ENCODE results near the gene NKIRAS1.
"Not testable (repeated sequence)": the region's sequence is repeated elsewhere in the genome, so short reads cannot be mapped to it uniquely, and the experiment has no call there.

The NKIRAS1 gene

GRCh38 chr3:23888617-23889228, 28.1 kb downstream of the NKIRAS1 start:
- Histone ChIP-seq H3K4me3 (ENCODE audit: low read depth in 1 of 5, low read length in 5 of 5) (no peak overlapping the region), H3K27ac (ENCODE audit: low read depth, low read length) (no peak overlapping the region), H3K4me1 (ENCODE audit: control insufficient read depth in 5 of 5, insufficient read depth in 5 of 5, low read length in 5 of 5) (no peaks in the 10 kb centered on the region), H3K27me3 (ENCODE audit: control insufficient read depth in 5 of 5, insufficient read depth in 4 of 5, low read length in 5 of 5) (no peaks in the 10 kb centered on the region), H3K9ac (ENCODE audit: low read length in 5 of 5) (no peak overlapping the region), H3K36me3 (ENCODE audit: control insufficient read depth in 5 of 5, insufficient read depth in 5 of 5, low read length in 5 of 5) (peaks cover 3 to 18% (median 7%) of the 10 kb centered on the region in 5 donors), H3K9me3 (ENCODE audit: control insufficient read depth in 5 of 5, low read length in 5 of 5) (no peaks in the 10 kb centered on the region)

- Histone ChIP-seq H3K4me1 (ENCODE audit: control insufficient read depth in 5 of 5, insufficient read depth in 5 of 5, low read length in 5 of 5) (no peaks in the 10 kb centered on the region), H3K9me3 (ENCODE audit: control insufficient read depth in 5 of 5, low read length in 5 of 5) (no peaks in the 10 kb centered on the region), H3K4me3 (ENCODE audit: low read depth in 1 of 5, low read length in 5 of 5) (no peak overlapping the region), H3K27me3 (ENCODE audit: control insufficient read depth in 5 of 5, insufficient read depth in 4 of 5, low read length in 5 of 5) (no peaks in the 10 kb centered on the region), H3K27ac (ENCODE audit: low read depth, low read length) (no peak overlapping the region), H3K36me3 (ENCODE audit: control insufficient read depth in 5 of 5, insufficient read depth in 5 of 5, low read length in 5 of 5) (peaks cover 3 to 12% (median 5%) of the 10 kb centered on the region in 5 donors), H3K9ac (ENCODE audit: low read length in 5 of 5) (no peak overlapping the region)
Measured at GRCh38 chr3:23886311-23886710, 30.5 kb downstream of the NKIRAS1 start.

- Histone ChIP-seq H3K4me3 (ENCODE audit: low read depth in 1 of 5, low read length in 5 of 5) (no peak overlapping the region), H3K27ac (ENCODE audit: low read depth, low read length) (no peak overlapping the region), H3K4me1 (ENCODE audit: control insufficient read depth in 5 of 5, insufficient read depth in 5 of 5, low read length in 5 of 5) (peaks cover 0 to 7% (median 0%) of the 10 kb centered on the region in 5 donors), H3K27me3 (ENCODE audit: control insufficient read depth in 5 of 5, insufficient read depth in 4 of 5, low read length in 5 of 5) (no peaks in the 10 kb centered on the region), H3K9me3 (ENCODE audit: control insufficient read depth in 5 of 5, low read length in 5 of 5) (no peaks in the 10 kb centered on the region), H3K36me3 (ENCODE audit: control insufficient read depth in 5 of 5, insufficient read depth in 5 of 5, low read length in 5 of 5) (peaks cover 0 to 6% (median 3%) of the 10 kb centered on the region in 5 donors), H3K9ac (ENCODE audit: low read length in 5 of 5) (no peak overlapping the region)
Measured at GRCh38 chr3:23885210-23885609, 31.6 kb downstream of the NKIRAS1 start.

- H3K27ac ChIP-seq (ENCODE audit: low read depth, low read length) = no peak overlapping the region
- H3K9ac ChIP-seq (ENCODE audit: low read length in 5 of 5) = no peak overlapping the region
- H3K4me3 ChIP-seq (ENCODE audit: low read depth in 1 of 5, low read length in 5 of 5) = no peak overlapping the region
- no peaks in the 10 kb centered on the region for H3K27me3 ChIP-seq (ENCODE audit: control insufficient read depth in 5 of 5, insufficient read depth in 4 of 5, low read length in 5 of 5)
- H3K9me3 ChIP-seq (ENCODE audit: control insufficient read depth in 5 of 5, low read length in 5 of 5) = no peaks in the 10 kb centered on the region
- peaks cover 0 to 7% (median 0%) of the 10 kb centered on the region in 5 donors for H3K4me1 ChIP-seq (ENCODE audit: control insufficient read depth in 5 of 5, insufficient read depth in 5 of 5, low read length in 5 of 5)
- peaks cover 0 to 5% (median 0%) of the 10 kb centered on the region in 5 donors for H3K36me3 ChIP-seq (ENCODE audit: control insufficient read depth in 5 of 5, insufficient read depth in 5 of 5, low read length in 5 of 5)
Measured at GRCh38 chr3:23884481-23884880, 32.3 kb downstream of the NKIRAS1 start.

- H3K36me3 ChIP-seq (ENCODE audit: control insufficient read depth in 5 of 5, insufficient read depth in 5 of 5, low read length in 5 of 5) = peaks cover 0 to 7% (median 0%) of the 10 kb centered on the region in 5 donors
- no peaks in the 10 kb centered on the region for H3K9me3 ChIP-seq (ENCODE audit: control insufficient read depth in 5 of 5, low read length in 5 of 5)
- no peaks in the 10 kb centered on the region for H3K27me3 ChIP-seq (ENCODE audit: control insufficient read depth in 5 of 5, insufficient read depth in 4 of 5, low read length in 5 of 5)
- no peak overlapping the region for H3K9ac ChIP-seq (ENCODE audit: low read length in 5 of 5)
- peaks cover 0 to 9% (median 2%) of the 10 kb centered on the region in 5 donors for H3K4me1 ChIP-seq (ENCODE audit: control insufficient read depth in 5 of 5, insufficient read depth in 5 of 5, low read length in 5 of 5)
- H3K4me3 ChIP-seq (ENCODE audit: low read depth in 1 of 5, low read length in 5 of 5) = no peak overlapping the region
- H3K27ac ChIP-seq (ENCODE audit: low read depth, low read length) = no peak overlapping the region
Measured at GRCh38 chr3:23882487-23882918, 34.3 kb downstream of the NKIRAS1 start.

GRCh38 chr3:23881993-23882392, 34.8 kb downstream of the NKIRAS1 start:
- H3K36me3 ChIP-seq (ENCODE audit: control insufficient read depth in 5 of 5, insufficient read depth in 5 of 5, low read length in 5 of 5); H3K9ac ChIP-seq (ENCODE audit: low read length in 5 of 5); H3K9me3 ChIP-seq (ENCODE audit: control insufficient read depth in 5 of 5, low read length in 5 of 5); H3K27me3 ChIP-seq (ENCODE audit: control insufficient read depth in 5 of 5, insufficient read depth in 4 of 5, low read length in 5 of 5); H3K4me3 ChIP-seq (ENCODE audit: low read depth in 1 of 5, low read length in 5 of 5); H3K27ac ChIP-seq (ENCODE audit: low read depth, low read length): not testable (repeated sequence)
- peaks cover 0 to 14% (median 7%) of the 10 kb centered on the region in 5 donors for H3K4me1 ChIP-seq (ENCODE audit: control insufficient read depth in 5 of 5, insufficient read depth in 5 of 5, low read length in 5 of 5)

- no peaks in the 10 kb centered on the region for H3K9me3 ChIP-seq (ENCODE audit: control insufficient read depth in 5 of 5, low read length in 5 of 5)
- no peaks in the 10 kb centered on the region for H3K27me3 ChIP-seq (ENCODE audit: control insufficient read depth in 5 of 5, insufficient read depth in 4 of 5, low read length in 5 of 5)
- H3K9ac ChIP-seq (ENCODE audit: low read length in 5 of 5) = no peak overlapping the region
- peaks cover 0 to 7% (median 0%) of the 10 kb centered on the region in 5 donors for H3K36me3 ChIP-seq (ENCODE audit: control insufficient read depth in 5 of 5, insufficient read depth in 5 of 5, low read length in 5 of 5)
- H3K27ac ChIP-seq (ENCODE audit: low read depth, low read length) = no peak overlapping the region
- peaks cover 0 to 19% (median 12%) of the 10 kb centered on the region in 5 donors for H3K4me1 ChIP-seq (ENCODE audit: control insufficient read depth in 5 of 5, insufficient read depth in 5 of 5, low read length in 5 of 5)
- no peak overlapping the region for H3K4me3 ChIP-seq (ENCODE audit: low read depth in 1 of 5, low read length in 5 of 5)
Measured at GRCh38 chr3:23880703-23881339, 36.0 kb downstream of the NKIRAS1 start.

GRCh38 chr3:23879485-23879884, 37.3 kb downstream of the NKIRAS1 start:
- Histone ChIP-seq H3K4me1 (ENCODE audit: control insufficient read depth in 5 of 5, insufficient read depth in 5 of 5, low read length in 5 of 5) (peaks cover 0 to 29% (median 23%) of the 10 kb centered on the region in 5 donors), H3K9me3 (ENCODE audit: control insufficient read depth in 5 of 5, low read length in 5 of 5) (no peaks in the 10 kb centered on the region), H3K9ac (ENCODE audit: low read length in 5 of 5) (no peak overlapping the region), H3K27ac (ENCODE audit: low read depth, low read length) (no peak overlapping the region), H3K4me3 (ENCODE audit: low read depth in 1 of 5, low read length in 5 of 5) (no peak overlapping the region), H3K36me3 (ENCODE audit: control insufficient read depth in 5 of 5, insufficient read depth in 5 of 5, low read length in 5 of 5) (peaks cover 0 to 7% (median 0%) of the 10 kb centered on the region in 5 donors), H3K27me3 (ENCODE audit: control insufficient read depth in 5 of 5, insufficient read depth in 4 of 5, low read length in 5 of 5) (no peaks in the 10 kb centered on the region)

- peaks cover 0 to 7% (median 0%) of the 10 kb centered on the region in 5 donors for H3K36me3 ChIP-seq (ENCODE audit: control insufficient read depth in 5 of 5, insufficient read depth in 5 of 5, low read length in 5 of 5)
- H3K9ac ChIP-seq (ENCODE audit: low read length in 5 of 5) = peak overlapping the region in 1 of 5 donors; percentile 41
- H3K4me1 ChIP-seq (ENCODE audit: control insufficient read depth in 5 of 5, insufficient read depth in 5 of 5, low read length in 5 of 5) = peaks cover 0 to 38% (median 32%) of the 10 kb centered on the region in 5 donors
- H3K4me3 ChIP-seq (ENCODE audit: low read depth in 1 of 5, low read length in 5 of 5) = no peak overlapping the region
- peak overlapping the region; percentile 34 for H3K27ac ChIP-seq (ENCODE audit: low read depth, low read length)
- H3K9me3 ChIP-seq (ENCODE audit: control insufficient read depth in 5 of 5, low read length in 5 of 5) = no peaks in the 10 kb centered on the region
- H3K27me3 ChIP-seq (ENCODE audit: control insufficient read depth in 5 of 5, insufficient read depth in 4 of 5, low read length in 5 of 5) = no peaks in the 10 kb centered on the region
Measured at GRCh38 chr3:23877329-23877980, 39.3 kb downstream of the NKIRAS1 start.

GRCh38 chr3:23876923-23877322, 39.9 kb downstream of the NKIRAS1 start:
- H3K4me1 ChIP-seq (ENCODE audit: control insufficient read depth in 5 of 5, insufficient read depth in 5 of 5, low read length in 5 of 5) = peaks cover 0 to 38% (median 32%) of the 10 kb centered on the region in 5 donors
- H3K9ac ChIP-seq (ENCODE audit: low read length in 5 of 5) = peak overlapping the region in 1 of 5 donors; percentile 41
- no peaks in the 10 kb centered on the region for H3K27me3 ChIP-seq (ENCODE audit: control insufficient read depth in 5 of 5, insufficient read depth in 4 of 5, low read length in 5 of 5)
- H3K9me3 ChIP-seq (ENCODE audit: control insufficient read depth in 5 of 5, low read length in 5 of 5) = no peaks in the 10 kb centered on the region
- H3K4me3 ChIP-seq (ENCODE audit: low read depth in 1 of 5, low read length in 5 of 5) = no peak overlapping the region
- peaks cover 0 to 6% (median 0%) of the 10 kb centered on the region in 5 donors for H3K36me3 ChIP-seq (ENCODE audit: control insufficient read depth in 5 of 5, insufficient read depth in 5 of 5, low read length in 5 of 5)
- peak overlapping the region; percentile 34 for H3K27ac ChIP-seq (ENCODE audit: low read depth, low read length)
